HG02870 (cell line): ENCODE results near the gene CDCA3.
"Not testable (repeated sequence)": the region's sequence is repeated elsewhere in the genome, so short reads cannot be mapped to it uniquely, and the experiment has no call there.

ENCODE experiments used
- ATAC-seq: cut with Tn5 transposase; IDR thresholded peaks from one replicate; pipeline ENCODE4 v1.9.1; 2021; ENCODE audit warnings: mild to moderate bottlenecking, moderate library complexity; ENCODE audit not compliant: unreplicated experiment

CDCA3 gene

DNA sequence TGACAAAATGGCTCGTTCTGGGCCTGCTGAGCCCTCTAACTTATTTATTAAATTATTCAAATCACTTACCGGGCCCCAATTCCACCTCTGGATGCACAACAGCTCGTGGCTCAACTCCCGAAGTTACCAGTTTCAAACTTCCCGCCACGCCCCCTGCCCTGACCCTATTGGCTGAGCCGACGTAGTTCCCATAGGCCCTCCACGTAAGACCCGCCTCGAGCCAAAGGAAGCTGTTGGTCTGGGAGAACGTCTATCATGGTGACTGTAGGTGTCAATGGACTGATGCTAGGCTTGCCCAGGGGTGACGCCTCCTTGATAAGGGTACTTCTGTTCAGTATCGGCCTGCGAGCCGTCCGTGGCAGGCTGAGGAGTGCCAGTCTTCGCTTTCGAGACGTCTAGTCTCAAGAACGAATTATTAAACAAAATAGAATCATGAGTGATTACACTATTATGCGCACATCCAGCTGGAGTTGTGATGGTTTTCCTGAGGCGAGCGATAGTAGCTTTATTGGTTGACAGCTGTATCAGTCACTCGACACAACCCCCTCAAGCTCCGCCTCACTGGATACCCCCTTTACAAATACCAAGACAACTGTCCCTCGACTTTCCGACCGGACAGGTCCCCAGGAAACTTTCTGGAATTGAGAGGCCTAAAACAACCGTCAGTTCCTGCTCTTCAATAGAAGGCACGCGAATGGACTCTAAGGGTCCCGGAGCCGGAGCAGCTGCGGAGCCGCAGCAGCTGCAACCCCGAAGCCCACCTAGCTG lies at the start of gene CDCA3:
CDCA3 (minus strand) TSS at position 134 of the 768 bp plus-strand sequence. CDS start 334 bp downstream, outside the sequence.
- peak; percentile 49 for ATAC-seq

DNA sequence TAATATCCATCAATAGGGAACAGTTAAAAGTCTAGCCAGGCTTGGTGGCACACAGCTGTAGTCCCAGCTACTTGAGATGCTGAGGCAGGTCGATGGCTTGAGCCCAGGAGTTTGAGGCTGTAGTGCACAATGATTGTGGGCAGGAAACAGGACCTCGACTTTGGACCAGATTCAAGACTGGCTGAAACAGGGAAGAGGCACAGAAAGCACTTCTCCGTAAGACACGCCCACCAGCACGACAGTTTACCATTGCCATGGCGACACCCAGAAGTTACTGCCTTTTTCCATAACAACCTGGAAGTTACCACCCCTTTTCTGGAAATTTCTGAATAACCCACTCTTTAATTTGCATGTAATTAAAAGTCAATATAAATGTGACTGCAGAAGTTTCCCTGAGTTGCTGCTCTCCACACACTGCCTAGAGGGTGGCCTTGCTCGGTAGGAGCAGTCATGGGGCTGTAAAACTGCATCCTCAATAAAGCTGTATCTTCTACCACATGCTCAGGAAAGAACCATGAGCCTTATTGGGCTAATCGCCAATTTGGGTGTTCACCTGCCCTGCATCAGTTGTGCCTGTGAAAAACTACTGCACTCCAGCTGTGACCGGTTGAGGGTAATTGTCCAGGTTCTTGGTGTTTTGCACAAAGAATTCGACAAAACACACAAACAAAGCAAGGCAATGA lies 48.9 kb upstream of the CDCA3 start:
- ATAC-seq: no peak

DNA sequence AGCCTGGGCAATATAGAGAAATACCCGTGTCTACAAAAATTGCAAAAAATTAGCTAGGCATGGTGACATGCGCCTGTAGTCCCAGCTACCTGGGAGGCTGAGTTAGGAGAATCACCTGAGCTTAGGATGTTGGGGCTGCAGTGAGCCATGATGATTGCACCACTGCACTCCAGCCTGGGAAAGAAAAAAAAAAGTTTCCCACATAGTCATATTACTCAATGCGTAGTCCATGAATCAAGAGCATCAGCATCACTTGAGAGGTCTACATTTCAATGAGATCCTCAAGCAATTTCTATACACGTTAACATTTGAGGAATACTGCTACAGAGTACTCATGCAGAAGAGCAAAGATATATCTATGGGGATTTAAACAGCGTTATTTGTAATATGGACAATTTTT lies 48.3 kb upstream of the CDCA3 start:
- no peak for ATAC-seq

DNA sequence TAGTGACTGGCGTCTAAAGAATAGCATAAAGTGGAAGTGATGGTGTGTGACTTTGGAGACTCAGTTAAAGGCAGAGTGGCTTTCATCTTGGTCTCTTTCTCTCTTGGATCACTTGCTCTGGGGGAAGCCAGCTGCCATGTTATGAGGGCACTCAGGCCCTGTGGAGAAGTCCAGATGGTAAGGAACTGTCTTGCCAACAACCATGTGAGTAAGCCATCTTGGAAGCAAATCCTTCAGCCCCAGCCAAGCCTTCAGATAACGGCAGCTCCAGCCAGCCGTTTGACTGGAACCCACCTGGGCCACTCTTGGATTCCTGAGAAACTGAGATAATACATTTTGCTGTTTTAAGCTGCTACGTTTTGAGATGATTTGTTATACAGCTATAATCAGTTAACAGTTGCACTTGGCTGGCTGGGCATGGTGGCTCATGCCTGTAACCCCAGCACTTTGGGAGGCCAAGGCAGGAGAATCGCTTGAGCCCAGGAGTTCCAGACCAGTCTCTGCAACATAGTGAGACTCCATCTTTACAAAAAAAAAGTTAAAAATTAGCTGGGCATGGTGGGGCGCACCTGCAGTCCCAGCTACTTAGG lies 45.9 kb upstream of the CDCA3 start:
- ATAC-seq: no peak

DNA sequence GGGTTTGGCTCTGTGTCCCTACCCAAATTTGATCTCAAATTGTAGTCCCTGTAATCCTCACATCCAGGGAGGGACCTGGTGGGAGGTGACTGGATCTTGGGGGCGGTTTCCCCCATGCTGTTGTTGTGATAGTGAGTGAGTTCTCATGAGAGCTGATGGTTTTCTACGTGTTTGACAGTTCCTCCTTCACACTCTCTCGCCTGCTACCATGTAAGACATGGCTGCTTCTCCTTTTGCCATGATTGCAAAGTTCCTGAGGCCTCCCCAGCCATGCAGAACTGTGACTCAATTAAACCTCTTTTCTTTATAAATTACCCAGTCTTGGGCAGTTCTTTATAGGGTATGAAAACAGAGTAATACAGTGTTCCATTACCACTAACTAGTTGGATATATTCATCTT lies 43.2 kb upstream of the CDCA3 start:
- no peak for ATAC-seq

DNA sequence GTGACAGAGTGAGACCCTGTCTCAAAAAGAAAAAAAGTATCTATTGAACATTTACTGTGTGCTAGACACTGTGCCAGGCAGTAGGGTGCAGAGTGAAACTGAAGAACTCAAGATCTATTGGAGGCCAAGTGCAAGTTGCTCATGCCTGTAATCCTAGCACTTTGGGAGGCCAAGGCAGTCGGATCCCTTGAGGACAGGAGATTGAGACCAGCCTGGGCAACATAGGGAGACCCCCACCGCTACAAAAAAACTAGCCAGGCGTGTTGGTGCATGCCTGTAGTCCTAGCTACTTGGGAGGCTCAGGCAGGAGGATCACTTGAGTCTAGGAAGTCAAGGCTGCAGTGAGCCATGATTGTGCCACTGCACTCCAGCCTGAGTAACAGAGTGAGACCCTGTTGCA lies 41.6 kb upstream of the CDCA3 start:
- not testable (repeated sequence) for ATAC-seq

DNA sequence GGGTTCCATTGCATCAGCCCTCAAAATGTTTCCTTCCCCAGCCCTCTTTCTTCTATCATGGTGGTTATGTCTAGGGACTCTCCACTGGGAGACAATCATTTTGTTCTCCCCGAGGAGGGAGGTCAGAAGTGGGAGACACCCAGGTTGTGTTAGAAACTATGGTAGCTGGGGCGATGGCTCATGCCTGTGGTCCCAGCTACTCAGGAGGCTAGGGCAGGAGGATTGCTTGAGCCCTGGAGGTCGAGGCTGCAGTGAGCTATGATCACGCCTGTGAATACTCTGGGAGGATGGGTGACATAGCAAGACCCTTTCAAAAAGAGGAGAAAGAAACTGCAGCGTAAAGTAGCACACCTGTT lies 40.5 kb upstream of the CDCA3 start:
- ATAC-seq: peak; percentile 8

DNA sequence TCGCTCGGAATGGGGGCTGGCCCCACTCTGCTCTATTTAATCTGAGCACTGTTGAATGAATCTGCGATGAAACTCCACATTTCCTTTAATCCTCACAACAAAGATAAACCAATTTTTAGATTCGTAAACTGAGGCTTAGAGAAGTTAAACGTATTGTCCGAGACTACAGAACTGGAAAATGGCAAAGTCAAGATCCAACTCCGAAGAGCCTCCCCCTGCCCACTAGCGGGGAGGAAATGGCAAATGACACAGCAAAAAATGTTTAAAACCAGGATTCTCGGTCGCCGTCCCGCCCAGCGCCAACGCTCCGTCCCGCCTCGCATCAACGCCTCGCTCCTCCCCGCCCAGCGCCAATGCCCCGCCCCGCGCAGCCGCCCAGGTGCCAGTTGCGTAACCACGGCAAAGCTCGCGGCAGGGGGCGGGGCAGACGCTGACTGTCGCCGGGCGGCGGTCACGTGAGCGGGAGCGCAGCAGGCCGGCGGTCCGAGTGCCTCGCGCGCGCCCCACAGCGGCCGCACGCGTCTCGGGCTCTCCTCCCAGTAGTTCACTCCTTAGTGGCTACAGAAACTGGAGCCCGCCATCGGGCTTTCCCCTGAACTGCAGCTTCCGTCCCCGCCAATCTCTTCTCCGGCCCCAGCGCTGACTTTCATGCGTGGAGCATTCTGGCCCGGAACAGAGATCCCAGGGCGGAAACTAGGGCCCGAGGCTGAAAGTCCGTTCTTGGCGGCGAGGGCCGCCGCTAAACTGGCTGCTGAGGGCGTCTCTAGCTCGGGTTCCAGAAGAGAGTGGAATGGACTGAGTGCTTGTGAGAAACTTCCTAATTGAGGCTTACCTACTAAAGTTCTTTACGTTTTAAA lies 39.9 kb upstream of the CDCA3 start:
- peak; percentile 86 for ATAC-seq

DNA sequence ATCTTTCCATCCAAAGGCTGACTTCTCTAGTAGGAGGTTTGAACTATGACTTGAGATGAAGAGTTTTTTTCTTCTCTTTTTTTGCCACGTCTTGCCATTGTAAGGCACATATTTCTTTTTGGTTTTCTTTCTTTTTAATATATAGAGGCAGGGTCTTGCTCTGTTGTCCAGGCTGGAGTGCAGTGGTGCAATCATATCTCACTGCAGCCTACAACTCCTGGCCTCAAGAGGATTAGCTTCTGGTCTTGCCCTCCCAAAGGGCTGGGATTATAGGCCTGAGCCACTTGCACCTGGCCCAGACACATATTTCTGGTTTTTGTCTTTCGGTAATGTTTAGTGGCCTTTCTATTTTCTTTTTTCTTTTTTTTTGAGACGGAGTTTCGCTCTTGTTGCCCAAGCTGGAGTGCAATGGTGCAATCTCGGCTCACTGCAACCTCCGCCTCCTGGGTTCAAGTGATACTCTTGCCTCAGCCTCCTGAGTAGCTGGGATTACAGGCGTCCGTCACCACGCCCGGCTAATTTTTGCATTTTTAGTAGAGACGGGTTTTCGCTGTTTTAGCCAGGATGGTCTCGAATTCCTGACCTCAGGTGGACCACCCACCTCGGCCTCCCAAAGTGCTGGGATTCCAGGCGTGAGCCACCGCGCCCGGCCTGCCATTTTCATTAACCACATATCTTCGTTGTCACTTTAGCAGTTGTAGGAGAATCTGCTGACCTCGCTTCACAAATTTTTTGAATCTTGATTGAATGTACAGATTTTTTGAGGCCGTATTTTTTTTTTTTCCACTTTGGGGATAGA lies 38.9 kb upstream of the CDCA3 start:
- ATAC-seq: not testable (repeated sequence)

DNA sequence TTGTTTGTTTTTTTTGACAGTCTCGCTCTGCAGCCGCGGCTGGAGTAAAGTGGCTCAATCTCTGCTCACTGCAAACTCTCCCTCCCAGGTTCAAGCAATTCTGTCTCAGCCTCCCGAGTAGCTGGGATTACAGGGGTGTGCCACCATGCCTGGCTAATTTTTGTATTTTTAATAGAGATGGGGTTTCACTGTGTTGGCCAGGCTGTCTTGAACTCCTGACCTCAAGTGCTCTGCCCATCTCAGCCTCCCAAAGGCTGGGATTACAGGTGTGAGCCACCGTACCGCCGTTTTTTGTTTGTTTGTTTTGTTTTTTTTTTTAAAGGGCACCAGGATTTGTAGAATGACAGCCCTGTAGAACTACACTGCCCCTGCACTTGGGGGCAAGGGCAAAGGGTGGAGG lies 37.7 kb upstream of the CDCA3 start:
- not testable (repeated sequence) for ATAC-seq

DNA sequence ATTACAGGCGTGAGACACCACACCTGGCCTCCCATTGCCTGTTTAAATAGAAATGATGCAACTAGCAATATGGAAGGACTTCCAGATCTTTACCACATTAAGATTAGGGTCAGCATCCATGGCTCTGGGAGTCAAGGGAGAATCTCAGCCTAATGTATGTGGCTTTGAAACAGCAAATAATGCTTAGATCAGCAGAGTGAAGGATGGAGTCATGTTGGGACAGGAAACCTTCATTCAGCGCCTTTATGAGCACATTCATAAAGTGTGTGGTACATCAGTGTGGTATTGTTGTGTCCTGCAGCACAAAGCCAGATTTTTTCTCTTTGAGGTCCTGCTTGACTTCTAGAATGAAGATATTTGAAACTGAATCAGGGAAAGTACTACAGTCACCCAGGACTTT lies 37.3 kb upstream of the CDCA3 start:
- ATAC-seq: no peak

DNA sequence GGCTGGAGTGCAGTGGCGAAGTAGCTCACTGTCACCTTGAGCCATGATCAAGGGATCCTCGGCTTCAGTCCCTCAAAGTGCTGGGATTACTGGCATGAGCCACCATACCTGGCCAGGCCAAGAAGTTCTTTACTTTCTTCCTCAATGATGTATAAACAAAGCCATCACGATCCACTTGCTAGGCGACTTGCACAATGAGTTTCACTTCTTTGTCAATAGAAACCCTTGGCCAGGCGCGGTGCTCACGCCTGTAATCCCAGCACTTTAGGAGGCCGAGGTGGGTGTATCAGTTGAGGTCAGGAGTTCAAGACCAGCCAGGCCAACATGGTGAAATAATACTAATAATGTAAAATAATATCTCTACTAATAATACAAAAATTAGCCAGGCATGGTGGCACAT lies 36.4 kb upstream of the CDCA3 start:
- no peak for ATAC-seq

DNA sequence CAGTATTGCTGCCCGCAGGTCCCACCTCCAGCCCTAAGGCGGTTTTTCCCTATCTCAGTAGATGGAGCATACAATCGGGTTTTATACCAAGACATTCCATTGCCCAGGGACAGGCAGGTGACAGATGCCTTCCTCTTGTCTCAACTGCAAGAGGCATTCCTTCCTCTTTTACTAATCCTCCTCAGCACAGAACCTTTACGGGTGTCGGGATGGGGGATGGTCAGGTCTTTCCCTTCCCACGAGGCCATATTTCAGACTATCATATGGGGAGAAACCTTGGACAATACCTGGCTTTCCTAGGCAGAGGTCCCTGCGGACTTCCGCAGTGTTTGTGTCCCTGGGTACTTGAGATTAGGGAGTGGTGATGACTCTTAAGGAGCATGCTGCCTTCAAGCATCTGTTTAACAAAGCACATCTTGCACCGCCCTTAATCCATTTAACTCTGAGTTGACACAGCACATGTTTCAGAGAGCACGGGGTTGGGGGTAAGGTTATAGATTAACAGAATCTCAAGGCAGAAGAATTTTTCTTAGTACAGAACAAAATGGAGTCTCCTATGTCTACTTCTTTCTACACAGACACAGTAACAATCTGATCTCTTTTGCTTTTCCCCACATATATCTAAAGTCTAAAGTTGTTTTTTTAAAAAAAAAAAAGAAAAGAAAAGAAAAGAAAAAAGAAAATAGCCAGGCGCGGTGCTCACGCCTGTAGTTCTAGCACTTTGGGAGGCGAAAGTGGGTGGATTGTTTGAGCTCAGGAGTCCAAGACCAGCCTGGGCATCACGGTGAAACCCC lies 35.3 kb upstream of the CDCA3 start:
- ATAC-seq: not testable (repeated sequence)

DNA sequence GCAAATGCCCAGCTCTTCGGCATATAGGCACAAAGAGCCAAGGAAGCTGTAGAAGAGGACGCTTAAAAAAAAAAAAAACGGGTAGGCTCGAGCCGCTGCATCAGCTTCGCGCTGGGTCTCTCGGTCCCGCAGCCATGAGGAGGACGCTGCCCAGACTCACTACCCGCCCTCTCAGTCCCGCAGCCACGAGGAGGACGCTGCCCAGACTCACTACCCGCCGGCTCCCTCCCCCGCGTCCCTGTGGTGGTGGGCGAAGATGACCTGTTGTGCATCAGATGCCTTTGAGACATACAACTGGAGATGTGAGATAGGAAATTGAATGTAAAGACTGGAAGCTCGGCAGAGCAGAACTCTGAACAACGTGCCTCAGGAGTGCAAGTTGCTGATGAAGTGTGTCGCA lies 33.5 kb upstream of the CDCA3 start:
- ATAC-seq: no peak

DNA sequence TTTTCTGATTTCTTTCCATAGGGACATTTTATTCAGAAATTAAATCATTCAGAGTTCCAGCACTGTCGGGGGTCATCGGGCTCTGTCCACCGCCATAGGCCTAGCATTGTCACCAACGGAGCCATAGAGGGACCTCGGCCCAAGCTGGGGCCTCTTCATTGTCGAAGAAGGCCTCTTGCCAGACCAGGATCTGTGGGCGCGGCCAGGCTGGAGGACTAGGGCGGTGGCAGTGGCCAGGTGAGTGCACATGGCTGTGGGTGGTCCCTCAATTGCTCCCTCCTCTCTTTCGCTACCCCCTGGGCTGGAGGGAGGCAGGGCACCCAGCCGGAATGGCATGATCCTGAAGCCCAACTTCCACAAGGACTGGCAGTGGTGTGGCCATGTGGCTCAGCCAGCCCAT lies 32.6 kb upstream of the CDCA3 start:
- no peak for ATAC-seq

DNA sequence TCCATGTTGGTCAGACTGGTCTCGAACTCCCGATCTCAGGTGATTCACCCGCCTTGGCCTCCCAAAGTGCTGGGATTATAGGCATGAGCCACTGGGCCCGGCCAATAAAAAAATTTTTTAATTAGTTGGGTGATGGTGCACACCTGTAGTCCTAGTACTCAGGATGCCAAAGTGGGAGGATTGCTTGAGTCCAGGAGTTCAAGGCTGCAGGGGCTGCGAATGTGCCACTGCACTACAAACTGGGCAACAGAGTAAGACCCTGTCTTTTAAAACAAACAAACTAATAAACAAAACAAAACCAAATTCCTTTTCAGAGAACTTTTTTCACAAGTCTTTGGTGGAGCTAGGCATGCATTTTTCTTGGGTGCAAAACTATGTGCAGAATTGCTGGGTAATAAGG lies 32.2 kb upstream of the CDCA3 start:
- no peak for ATAC-seq

DNA sequence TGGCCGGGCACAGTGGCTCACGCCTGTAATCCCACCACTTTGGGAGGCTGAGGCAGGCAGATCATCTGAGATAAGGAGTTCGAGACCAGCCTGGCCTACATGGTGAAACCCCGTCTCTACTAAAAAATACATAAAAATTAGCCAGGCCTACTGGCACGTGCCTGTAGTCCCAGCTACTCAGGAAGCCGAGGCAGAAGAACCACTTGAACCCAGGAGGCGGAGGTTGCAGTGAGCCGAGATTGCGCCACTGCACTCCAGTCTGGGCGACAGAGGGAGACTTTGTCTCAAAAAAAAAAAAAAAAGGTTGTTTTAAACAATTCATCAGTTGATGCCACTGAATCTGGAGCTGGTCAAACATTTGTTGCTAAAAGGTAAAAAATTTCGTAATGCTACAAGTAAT lies 28.7 kb upstream of the CDCA3 start:
- not testable (repeated sequence) for ATAC-seq

DNA sequence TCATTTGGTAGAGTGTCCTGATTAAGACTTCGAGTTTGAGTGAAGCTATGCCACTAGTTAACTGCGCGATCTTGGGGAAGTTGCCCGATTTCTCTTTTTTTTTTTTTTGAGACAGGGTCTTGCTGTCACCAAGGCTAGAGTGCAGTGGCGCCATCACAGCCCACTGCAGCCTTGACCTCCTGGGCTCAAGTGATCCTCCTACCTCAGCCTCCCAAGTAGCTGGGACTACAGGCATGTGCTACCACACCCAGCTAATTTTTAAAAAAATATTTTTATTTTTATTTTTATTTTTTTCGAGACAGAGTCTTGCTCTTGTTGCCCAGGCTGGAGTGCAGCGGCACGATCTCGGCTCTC lies 22.9 kb upstream of the CDCA3 start:
- ATAC-seq: not testable (repeated sequence)

DNA sequence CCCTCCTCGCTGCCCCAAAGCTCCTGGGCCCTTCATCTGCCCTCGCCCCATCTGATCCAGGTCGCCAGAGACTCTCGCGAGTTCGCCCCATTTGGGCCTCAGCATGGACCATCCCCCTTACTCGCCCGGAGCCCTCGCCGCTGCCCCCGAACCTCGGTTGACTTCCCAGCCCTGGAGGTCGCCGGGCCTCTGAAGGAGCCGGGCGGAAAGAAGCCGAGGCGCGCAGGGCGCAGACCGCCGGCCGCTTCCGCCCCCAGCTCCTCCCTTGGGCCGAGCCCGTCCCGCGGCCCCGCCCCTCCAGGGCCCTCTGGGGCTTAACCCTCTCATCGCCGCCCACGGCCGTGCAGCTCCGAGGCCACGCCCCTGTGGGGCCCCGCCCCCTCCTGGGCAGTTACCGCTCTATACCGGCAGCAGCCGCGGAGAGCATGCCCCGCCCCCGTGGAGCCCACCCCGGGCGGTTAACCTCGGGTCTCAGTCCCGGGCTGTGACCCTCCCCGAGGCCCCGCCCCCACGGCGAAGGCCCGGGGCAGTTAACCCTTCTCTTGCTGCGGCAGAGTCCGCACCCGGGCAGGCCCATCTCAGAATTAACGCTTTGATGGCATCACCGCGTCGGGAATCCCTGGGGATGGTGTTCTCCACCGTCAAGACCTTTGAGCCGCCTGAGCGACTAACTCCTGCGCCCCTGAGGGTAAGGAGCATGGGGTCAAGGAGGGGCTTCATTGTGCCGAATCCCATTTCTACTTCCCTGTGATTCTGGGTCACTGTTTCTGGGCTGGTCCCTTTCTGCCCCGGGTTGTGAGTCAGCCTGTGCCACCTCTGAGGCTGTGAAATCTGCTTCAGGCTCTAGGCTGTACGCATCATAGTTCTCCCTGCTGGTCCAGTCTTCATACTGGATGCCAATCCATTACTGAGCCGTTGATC lies 22.3 kb upstream of the CDCA3 start, which contains the start of gene SPSB2:
SPSB2 (minus strand) TSS at position 210 of the 921 bp plus-strand sequence. CDS start 402 bp downstream, outside the sequence.
- ATAC-seq: peak; percentile 66
